GM21515 (cell line): ENCODE data around the gene LMAN1.

ENCODE experiments used
- ATAC-seq: cut with Tn5 transposase; IDR thresholded peaks from one replicate; pipeline ENCODE4 v1.9.1; 2021; ENCODE audit not compliant: unreplicated experiment

LMAN1 gene

GRCh38 chr18:59360381-59360780, 1.3 kb upstream of the LMAN1 start:
- ATAC-seq: no peak

DNA sequence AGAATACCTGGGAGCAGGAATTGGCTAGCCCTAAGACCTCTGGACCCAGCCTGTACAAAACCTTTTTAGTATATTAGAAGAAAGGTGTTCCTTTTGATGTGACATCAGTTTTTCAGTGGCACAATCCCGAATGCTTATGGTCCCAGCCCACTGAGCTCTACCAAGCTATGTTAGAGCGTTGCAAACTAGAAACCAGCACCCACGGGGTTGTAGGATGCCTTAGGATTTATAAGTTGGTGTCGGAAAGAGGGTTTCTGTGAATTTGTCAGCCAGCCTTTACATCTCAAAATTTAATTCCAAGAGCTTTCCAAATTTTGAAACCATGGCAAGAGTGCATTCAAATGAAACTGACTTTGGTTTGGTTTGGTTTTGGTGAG, 499 bp upstream of the LMAN1 start:
- ATAC-seq: peak; percentile 19

DNA sequence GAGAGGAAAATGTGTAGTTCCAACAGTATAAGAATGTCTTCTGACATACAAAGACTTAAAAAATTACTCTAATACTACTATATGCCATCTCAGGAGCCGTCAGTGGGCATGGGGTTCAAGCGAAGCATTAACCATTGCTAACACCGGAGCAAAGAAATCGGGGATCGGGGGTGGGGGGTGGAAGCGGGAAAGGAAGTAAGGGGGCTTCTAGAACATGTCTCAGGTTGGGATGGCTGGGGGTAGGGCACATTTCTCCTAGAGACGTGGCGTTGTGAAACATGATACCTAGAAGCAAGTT, 702 bp downstream of the LMAN1 start:
- no peak for ATAC-seq

GRCh38 chr18:59357928-59358327, 1.1 kb downstream of the LMAN1 start:
- no peak for ATAC-seq

GRCh38 chr18:59354731-59355130, 4.3 kb downstream of the LMAN1 start:
- no peak for ATAC-seq

- no peak for ATAC-seq
These were observed 5.9 kb downstream of the LMAN1 start for GRCh38 chr18:59353079-59353680.

GRCh38 chr18:59352250-59352855, 6.7 kb downstream of the LMAN1 start:
- ATAC-seq: no peak

GRCh38 chr18:59345556-59345955, 13.5 kb downstream of the LMAN1 start:
- no peak for ATAC-seq

DNA sequence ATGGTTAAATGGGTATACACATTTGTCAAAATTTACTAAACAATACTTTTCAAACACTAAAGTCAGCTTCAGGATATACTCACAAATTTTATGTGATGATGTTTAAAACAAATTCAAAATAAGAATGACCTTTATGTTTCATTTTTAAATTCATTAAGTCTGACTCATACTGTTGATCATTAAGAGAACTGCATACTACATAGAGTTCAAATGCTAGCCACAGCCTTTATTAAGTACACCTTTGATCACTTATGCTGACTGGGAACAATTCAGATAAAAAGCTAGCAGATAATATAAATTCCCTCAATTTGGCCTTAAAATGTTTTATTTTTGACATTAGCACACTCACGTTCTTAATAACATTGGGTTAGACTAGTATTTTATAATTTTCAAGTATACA, 14.1 kb downstream of the LMAN1 start:
- ATAC-seq: no peak

DNA sequence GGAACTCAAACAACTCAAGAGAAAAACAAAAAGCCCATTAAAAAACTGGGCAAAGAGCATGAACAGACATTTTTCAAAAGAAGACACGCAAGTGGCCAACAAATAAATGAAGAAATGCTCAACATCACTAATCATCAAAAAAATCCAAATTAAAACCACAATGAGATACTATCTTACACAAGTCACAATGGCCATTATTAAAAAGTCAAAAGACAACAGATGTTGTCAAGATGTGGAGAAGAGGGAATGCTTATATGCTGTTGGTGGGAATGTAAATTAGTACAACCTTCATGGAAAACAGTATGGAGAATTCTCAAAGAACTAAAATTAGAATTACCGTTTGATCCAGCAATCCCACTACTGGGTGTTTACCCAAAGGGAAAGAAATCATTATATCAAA, 15.1 kb downstream of the LMAN1 start:
- ATAC-seq: no peak

DNA sequence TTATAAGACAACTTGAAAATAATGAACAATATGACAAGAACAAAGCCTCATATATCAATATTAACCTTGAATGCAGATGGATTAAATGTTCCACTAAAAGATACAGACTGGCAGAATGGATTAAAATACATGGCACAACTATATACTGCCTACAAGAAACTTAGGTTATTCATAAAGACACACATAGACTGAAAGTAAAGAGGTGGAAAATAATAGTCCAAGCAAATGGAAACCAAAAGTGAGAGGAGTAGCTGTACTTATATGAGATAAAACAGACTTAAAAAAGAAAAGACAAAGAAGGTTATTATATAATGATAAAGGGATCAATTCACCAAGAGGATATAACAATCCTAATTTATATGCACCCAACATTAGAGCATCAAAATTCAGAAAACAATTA, 18.2 kb downstream of the LMAN1 start:
- ATAC-seq: peak; percentile 51

DNA sequence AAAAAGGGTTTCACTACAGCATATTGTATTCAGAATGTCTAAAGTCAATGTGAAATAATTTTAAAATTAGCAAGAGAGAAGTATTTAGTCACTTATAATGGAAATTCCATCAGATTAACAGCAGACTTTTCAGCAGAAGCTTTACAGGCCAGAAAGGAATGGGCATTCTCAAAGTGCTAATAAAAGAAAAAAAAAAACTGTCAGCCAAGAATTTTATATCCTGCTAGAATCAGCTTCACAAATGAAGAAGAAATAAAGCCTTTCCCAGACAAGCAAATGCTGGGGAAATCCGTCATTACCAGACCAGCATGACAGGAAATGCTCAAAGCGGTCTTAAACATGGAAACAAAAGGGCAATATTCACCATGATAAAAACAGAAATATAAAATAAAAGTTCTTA, 18.8 kb downstream of the LMAN1 start:
- ATAC-seq: no peak

- ATAC-seq: no peak
These were observed 26.1 kb downstream of the LMAN1 start for GRCh38 chr18:59332986-59333385.

DNA sequence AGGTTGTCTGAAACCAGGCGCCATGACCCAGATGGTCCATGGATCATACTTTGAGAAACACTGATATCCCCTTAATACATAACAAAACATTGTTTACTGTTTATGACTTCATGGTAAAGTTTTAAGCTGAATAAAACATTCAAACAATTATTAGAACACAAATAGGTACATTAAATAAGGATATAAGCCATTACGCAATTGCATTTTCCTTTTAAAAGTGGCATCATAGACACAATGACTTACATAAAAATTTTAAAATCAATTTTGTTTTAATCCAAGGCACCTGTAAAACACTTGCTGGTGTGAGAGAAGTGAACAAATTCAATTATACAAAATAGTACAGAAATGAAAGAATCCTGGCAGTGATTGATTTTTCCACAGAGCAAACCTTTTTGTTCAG, 30.4 kb downstream of the LMAN1 start:
- ATAC-seq: no peak

- no peak for ATAC-seq
These were observed 33.1 kb downstream of the LMAN1 start for GRCh38 chr18:59325965-59326364.

- ATAC-seq: no peak
These were observed 34.5 kb downstream of the LMAN1 start for GRCh38 chr18:59324623-59324971.

DNA sequence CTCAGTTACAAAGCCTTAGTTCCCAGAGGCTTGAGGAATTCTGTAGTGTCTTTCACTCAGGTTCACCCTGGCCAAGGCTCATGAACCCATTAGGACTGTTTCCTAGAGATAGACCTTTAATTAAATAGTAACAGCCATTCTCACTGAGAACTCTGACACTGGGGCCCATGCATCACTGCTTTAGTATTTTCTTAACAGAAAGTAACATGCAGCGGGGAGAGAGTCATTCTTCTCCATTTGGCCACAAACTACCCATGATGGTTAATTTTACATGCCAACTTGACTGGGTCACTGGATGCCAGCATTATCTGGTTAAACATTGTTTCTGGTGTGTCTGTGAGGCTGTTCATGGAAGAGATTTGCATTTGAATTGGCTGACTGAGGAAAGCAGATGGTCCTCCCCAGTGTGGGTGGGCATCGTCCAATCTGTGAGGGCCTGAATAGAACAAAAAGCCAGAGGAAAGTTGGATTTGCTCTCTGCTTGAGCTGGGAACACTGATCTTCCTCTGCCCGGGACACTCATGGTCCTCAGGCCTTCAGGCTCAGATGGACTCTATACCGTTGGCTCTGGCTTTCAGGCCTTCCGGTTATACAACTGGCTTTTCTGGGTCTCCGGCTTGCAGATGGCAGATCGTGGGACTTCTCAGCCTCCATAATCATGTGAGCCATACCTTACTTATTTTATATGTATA, 35.0 kb downstream of the LMAN1 start:
- ATAC-seq: no peak

DNA sequence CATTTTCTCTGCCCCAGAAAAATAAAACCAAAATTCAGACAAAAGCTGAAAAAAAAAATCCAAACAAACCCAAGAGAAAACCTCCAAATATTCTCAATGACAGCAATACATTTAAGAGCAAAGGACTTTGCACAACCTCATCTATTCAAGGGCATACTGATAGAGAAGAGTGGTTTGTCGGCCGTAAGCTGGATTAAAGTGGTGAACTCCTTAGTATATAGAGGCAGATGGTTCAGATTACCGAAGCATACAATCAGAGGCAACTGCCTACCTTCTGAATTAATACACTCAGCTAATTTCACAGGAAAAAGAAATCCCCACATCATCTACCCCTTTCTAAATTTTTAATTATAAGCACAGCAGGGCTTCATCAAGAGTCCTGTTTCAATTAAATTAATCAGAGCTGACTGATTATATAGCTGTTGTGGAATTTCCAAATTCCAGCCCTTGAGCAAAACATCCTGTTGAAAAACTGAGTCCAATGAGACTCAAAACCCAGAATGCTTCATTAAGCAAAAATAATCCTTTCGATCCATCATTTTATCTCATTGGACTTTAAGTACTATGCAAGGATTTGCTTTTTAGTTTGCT, 40.5 kb downstream of the LMAN1 start, which contains the start of gene CPLX4:
Gene CPLX4 (minus strand): TSS at position 190 of the 591 bp plus-strand sequence. CDS start 187 bp downstream, at position 3.
- ATAC-seq: no peak

DNA sequence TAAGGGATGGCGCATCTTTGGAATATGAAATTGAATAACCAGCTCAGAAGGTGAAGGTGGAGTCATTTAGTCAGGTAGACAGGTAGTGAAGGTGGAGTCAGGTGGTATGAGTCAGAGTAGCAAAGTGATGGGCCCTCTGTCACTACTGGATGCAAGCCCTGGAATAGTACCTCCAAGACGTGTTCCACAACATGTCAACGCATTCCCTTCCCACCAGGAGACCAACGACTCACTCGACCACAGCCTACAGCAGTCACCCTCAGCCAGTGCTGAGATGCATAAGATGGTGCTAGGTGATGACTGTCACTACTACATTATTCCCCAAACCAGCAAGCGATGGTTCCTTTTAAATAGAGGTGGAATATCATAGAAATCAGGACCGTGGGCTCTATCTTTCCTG, 47.4 kb downstream of the LMAN1 start:
- no peak for ATAC-seq

DNA sequence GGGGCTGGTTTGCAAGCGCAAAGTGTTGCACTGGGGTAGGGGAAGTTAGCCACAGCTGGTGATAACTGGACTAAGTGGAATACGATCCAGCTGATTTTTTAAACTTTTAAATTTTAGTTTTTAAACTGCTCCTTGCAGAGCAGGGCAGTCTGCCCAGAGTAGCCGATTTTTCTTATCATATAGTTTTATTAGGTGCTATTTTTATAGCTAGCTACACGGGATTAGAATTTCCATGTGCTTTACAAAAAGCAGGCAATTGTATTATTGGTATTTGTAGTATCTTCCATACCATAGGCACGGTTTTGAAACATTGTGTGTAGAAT, 50.2 kb downstream of the LMAN1 start:
- no peak for ATAC-seq

DNA sequence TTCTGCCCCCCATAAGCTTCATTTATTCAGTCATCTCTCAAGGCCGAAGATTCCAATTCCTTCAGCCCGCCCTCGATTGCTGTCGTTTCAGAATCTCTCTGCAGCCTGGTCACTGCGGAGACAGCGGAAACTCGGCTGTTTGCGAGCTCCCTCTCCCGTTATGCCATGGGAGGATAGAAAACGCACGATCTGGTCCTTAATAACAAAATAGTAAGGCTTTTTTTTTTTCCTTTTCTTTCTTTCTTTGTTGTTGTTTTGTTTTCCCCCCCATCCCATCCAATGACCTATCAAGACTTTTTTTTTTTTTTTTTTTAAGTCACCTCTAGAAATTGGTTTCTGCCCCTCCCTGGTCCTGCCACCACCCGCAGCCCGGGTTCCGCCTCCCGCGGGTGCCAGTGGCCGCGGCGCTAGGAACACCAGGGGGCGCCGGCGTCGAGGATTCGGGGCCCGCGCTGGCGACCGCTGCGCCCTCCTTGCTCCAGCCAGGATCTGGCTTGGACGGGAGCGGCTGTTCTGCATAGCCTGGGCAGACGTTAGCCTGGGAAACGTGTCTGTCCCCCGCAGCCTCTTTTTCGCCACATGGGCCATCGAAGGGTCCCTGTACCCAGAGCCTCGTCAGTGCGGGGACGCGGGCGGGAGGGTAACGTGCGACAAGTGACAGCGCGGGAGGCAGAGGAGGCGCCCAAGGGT, 50.7 kb downstream of the LMAN1 start:
- peak; percentile 92 for ATAC-seq

- ATAC-seq: no peak
These were observed 52.4 kb downstream of the LMAN1 start for GRCh38 chr18:59306640-59307039.
